HG03175 (cell line): ENCODE data around the gene EXOC3L4.
A peak's percentile ranks its signal among the peaks of the same experiment; 100 is the strongest.

Experiments
- ATAC-seq: cut with Tn5 transposase; IDR thresholded peaks from one replicate; pipeline ENCODE4 v1.9.1; 2021; ENCODE audit warnings: mild to moderate bottlenecking, moderate library complexity; ENCODE audit not compliant: unreplicated experiment

Gene EXOC3L4

DNA sequence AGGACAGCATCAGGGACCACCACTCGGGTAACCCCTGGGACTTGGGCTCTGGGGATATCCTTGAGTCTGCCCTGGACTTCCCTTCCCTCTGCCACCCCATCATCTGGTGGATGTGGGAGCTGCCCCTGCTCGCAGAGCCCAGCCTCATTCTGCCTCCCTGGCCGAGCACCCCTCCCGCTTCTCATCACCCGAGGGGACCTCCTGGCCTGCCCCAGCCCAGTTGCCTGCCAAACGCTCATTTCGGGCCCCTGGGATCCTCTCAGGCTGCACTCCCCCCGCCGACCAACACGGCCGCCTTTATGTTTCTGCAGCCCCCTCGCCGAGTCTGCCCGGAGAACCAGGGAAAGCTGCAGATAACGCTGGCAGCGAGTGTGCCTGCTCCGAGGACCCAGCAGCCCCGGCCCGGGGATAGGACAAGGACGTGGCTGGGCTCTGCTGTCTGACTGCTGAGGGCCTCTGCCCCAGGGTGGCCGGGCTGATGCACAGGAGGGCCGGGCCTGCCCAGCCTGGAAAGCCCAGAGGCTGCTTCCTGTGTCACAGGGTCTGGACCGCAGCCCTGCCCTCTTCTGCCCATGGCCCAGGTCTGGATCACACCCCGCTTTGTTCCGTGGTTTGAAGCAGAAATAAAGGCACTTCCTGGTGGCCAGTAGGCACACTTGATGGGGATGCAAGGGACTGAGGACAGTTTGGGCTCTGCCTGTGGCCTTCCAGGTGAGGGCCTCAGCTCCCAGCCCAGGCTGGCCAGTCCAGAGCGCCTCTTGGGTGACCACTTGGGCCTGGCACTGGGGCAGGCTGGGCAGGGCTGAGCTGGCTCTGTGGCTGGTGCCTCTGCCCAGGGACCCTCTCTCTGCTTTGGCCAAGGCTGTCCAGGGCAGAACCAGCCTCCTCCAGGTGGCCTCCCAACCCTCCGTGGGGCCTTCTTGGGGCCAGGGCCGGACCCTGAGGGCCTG is 4.9 kb upstream of the EXOC3L4 start:
- no peak for ATAC-seq

DNA sequence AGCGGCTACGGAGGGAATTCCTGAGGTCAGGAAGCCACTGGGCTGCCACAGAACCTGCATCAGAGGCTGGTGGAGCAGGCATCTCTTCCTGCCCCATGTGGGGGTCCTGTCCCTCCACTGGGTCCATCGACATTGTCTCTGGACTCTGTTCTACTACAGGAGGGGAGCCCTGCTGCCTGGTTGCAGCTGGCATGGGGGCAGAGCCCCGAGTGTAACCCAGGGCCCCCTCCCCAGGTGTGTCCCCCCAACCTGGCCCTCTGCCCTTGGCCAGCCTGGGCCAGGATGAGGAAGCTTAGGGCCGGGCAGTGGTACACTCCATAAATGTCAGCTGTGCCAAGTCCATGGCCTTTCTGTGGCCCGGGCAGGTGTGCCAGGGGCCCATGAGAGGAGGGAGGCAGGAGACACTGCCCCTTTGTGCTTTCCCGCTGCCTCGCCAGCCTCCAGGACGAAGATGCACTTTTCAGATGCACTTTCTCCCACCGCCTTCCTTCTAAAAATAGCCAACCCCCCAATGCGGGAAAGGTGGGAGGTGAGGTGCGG is 4.0 kb upstream of the EXOC3L4 start:
- ATAC-seq = no peak

DNA sequence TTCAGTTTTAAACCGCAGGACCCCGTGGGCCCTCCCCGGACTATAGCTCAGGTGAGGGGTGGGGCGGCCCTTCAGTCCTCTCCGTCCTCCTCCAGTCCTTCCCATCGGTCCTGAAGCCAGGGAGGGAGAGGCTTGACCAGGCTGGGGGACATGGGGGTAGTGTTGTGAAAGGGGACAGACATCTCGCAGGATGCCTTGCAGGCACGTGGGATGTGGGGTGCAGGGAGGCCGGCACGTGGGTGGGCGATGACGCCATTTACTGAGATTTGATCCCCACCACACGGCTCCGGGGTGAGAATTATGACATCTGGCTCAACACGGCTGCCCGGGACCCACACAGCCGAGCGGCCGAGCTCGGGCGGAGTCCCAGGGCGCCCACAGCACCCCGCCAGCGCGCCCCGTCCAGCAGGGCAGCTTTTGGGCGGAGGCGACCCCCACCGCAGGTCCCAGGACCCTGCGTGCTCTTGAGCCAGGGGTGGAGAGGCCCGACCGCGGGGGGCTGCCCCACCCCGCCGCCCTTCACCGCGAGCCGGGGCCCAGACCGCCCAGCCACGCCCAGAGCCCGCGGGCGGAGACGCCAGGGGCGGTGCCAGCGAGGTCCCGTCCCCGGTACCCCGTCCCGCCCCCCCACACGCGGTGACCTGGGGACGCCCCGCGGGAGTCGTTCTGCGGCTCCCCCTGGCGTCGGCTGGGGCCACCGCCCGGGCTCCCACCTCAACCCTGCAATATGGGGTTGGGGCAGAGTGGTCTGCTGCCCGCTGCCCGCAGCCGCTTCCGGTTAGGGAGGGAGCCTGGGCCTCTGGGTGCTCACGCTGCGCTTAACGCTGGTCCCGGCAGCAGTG is 3.3 kb upstream of the EXOC3L4 start:
- ATAC-seq = peak; percentile 61

DNA sequence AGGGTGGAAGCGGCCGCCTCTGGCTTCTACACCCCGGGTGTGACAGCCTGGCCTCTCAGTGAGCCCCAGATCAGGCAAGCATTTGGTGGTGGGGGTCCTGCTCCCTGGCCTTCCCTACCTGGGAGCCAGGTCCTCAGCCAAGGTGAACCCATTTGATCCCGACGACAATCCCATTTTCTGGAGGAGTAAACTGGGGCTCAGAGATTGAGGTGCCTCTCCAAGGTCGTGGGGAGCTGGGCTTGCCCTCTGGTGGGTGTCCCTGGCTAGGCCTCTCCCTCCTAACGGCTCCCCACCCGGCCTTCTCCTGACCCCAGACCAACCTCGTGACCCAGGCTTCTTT is 2.7 kb upstream of the EXOC3L4 start:
- no peak for ATAC-seq

DNA sequence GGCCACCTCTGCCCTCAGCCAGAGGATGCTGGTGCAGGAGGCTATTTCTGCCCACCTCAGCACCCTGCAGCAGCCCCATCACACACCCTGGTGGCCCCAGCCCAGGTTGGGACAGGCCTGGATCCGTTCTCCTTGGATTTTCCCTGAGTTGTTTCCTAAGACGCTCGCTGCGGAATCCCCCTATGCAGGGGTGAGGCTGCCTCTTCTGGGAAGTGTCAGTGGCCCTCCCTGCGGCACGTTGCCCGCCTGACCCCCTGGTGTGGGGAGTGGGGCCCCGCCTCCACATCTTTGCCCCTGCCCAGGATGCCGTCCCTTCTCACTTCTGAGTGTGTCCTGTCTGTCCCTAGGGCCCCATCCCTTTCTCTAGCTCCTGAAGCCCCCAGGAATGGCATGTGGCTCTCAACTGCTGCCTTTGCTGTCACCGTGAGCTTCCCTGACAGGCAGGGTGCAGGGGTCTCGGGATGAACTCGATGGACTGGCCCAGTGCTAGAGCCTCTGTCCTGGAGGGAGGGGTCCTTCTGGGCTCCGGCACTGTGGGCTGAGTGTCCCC is 594 bp upstream of the EXOC3L4 start:
- no peak for ATAC-seq

DNA sequence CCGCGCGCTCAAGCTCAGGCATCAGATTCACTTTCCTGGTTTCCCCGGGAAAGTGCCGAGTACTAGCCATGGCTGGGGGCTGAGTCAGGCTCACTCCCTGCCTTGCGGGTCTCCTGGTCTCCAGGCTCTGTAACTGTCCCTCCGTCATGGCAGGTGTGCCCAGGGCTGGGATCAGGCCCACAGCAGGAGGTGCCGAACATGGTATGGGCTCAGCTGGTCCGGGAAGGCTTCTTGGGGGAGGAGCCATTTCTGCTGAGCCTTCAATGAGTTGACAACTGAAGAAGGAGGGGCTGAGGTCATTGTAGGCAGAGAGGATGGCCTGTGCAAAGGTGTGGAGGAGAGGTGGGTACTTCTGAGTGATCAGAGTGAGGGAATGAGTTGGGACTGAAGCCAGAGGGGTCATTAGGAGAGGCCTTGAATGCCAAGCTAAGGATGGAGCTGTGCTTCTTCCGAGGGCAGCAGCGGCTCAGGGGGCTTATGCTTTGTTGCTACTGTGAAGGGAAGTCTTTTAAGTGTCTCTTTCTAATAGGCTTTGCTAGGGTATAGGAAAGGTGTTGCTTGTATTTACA is 769 bp downstream of the EXOC3L4 start:
- ATAC-seq = no peak

DNA sequence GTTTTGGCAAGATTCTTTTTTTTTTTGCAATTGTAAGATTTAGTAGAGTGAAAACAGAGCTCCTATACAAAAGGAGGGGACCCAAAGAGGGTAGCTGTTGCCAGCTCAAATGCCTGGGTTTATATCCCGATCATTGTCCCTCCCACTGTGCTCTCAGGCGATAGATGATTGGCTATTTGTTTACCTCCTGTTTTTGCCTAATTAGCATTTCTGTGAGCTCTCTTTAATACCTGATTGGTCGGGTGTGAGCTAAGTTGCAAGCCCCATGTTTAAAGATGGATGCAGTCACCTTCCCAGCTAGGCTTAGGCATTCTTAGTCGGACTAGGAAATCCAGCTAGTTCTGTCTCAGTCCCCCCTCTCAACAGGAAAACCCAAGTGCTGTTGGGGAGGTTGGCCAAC is 1.9 kb downstream of the EXOC3L4 start:
- no peak for ATAC-seq

DNA sequence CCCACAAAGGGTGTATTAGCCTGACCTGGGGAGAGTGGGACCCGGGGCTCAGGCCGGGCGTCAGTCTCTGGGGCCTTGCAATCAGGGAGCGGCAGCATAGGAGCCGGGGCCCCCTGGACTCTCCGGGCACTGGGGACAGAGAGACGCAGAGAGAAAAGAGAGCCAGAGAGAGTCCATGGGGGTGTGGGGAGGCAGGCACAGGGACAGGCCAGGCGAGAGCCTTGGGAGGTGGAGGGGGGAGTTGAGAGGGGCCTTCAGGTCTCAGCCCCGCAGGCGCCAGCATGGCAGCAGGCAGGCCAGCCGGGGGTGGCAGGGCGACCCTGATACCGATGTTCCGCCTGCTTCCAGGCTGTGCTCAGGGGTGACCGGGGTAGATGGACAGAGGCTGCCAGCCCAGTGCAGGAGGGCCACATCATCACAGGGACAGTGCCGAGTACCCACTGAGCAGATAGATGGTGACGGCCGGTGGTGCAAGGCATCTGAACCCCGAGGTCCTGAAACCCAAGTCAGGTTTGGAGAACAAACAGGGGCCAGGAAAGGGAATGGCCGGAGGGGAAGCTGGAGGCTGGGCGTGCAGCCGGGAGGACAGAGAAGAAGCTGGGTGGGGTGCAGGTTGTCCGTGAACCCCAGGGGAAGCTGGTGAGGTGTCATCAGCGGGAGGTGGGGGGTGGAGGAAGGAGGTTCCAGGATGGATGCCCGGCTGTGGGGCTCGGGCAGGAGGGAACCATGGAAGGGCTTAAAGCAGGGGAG is 2.9 kb downstream of the EXOC3L4 start:
- ATAC-seq = no peak

DNA sequence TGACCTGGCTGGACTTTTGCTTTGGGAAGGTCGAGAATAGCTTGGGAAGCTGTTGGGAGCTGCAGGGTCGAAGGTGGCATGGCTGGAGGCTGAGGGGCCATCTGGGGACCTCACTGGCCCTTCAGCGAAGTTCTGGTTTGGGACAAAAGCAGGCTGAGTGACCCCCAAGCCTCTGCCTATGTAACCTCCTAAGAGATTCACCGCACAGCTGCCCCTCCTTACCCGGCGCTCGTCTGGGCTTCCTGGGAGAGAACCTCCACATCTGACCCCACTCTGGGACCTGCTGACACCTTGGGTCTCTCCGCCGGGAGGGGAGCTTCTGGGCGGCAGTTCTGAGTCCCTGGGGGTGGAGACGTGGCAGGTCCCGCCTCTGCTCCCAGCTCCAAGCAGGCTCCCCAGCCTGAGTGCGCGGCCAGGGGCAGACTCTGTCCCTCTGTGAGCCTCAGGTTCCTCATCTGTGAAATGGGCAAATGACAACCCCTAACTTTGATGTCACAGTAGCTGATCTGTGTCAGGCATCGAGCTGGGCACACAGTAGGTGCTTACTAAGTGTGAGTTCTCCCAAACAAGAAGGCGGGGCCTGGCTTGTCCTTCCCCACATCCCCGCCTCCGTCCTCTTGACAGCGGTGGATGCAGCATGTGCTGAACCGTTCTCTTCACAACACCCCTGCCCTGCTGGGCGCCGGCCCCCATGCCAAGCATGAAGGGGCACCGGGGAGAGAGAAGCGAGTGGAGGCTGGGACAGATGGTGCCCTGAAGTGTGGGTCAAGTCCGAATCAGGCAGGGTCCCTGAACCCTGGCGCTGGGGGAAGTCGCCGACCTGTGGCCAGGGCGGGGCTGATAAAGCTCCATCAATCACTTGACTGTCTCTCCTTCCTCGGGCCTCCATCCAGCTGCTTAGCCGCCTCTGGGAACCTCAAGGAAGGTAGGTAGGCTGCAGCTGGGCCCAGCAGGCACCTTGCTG is 3.8 kb downstream of the EXOC3L4 start:
- no peak for ATAC-seq

DNA sequence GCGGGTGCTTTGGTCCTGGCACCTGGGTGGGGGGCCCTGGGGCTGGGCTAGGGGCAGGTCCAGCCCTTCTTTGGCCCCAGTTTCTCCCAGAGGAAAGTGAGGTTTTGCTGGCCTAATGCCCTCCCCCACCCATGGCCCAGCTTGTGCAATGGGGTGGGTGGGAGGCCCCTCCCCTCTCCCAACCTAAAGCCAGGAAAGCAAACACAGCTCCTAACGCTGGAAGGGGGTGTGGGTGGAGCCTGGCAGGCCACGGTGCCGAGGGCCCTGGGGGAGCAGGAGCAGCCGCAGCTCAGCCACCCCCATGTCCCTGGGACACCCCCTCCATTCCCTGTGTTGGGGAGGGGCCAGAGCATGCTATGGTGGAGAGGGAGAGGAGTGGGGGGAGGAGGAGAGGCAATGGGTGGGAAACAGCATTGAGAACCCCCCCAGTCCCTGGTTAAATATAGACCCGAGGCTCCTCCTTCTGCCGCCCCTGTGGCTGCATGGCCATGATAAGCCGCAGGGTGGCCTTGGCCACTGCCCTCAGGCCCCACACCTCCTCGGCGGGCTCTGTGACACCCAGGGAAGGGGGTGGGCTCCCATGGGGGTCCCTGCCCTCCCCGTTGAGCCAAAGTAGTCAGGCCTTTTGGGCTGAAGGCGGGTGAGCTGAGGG is 4.7 kb downstream of the EXOC3L4 start:
- no peak for ATAC-seq

DNA sequence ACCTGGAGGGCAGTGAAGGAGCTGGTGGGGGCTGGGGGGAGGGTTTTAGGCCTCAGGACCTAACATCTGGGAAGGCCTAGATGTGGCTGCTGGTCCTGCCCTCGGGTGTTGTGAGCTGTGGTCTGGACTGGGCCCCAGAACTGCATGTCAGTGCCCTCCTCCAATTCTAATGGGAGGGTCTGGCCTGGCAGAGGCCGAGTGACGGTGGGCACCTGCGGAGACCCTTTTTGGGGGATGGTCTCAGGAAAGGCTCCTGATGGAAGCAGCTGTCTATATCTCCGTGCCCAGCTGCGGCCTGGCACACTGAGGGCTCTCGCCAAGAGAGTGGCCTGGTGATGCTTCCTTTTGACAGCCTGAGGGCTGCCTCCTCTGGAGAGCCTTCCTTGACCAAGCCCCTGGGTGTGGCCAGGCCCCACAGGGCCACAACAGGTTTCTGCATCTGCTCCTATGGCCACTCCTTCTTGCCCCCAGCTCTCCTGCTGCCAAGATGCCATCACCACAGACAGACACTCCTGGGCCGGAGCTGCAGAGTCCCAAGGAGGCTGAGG is 5.3 kb downstream of the EXOC3L4 start:
- ATAC-seq = no peak

DNA sequence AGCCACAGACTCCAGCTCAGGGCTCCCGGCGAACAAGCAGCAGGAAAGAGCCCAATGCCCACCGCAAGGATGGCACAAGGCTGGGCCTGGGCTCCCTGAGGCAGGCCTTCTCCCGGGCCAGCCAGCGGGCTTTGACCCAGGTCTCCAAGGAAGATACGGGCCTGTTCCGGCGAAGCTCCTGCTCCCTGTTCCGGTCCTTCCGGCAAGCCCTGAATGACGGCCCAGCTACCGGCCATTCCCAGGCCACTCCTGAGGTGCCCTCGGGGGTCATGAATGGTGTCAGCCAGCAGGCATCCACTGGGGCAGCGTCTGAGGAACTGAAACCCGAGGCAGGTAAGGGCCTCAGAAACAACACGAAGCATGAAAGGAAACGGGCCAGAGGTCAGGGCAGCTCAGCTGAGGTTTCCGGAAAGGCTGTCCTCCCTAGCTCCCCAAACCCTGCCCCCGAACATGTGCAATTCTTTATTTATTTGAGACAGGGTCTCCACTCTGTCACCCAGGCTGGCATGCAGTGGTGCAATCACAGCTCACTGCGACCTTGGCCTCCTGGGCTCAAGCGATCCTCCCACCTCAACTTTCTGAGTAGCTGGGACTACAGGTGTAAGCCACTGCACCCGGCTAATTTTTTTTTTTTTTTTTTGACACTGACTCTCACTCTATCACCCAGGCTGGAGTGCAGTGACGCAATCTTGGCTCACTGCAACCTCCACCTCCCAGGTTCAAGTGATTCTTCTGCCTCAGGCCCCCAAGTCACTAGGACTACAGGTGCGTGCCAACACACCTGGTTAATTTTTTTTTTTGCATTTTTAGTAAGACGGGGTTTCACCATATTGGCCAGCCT is 6.0 kb downstream of the EXOC3L4 start:
- peak; percentile 73 for ATAC-seq

DNA sequence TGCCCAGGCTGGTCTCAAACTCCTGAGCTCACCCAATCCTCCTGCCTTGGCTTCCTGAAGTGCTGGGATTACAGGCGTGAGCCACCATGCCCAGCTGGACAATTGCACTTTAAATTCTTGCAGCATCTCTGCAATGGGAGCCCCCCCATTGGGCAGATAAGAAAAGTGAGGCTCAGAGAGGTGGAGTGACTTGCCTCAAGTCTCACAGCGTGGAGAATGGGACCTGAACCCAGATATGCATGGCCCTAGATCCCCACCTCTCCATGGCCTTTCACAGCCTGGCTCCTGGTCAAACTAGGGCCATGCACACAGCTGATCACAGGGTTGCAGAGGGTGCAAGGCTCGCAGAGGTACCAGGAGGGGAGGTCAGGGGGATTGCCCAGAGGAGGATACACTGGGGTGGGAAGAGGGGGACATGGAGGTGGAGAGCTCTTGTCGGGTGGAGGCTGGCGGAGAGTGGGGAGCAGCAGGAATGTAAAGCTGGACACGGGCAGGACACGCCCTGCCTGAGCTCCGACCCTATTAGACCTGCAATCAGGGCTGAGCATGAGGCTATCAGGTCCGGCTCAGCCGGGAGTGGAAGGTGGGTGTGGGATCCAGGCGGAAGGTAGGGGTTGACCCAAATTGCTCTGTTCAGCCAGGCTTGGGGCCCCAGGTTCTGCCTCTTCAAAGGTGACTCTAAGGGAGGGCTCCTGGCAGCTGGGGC is 6.9 kb downstream of the EXOC3L4 start:
- no peak for ATAC-seq

DNA sequence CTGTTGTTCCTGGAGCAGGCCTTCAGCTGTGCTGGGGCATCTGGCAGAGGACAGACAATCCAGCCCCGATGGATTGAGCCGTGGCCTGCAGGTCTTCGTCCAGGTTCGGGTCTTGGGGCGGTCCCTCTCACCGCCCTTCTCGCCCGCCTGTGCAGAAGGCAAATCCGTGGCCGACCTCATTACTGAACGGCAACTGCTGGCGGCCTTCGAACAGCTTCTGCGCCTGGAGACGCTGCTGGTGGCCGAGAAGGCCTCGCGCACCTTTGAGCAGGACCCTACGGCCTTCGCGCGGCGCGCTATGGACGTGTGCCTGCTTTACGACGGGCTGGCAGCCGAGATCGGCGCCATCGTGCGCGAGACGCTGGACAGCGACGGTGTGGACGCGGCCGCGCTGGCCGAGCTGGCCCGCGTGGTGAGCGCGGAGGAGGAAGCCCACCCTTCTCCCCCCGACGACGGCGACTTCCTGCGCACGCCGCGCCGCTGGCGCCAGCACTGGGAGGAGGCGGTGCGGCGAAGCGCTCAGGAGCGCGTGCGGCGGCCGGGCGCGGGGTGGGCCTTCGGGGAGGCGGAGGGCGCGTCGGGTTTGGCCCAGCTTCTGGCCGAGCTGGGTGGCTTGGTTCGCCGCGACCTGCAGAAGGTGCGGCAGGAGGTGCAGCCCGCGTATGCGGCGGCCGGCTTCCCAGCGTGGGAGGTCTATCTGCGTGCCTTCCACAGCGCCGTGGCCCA is 7.6 kb downstream of the EXOC3L4 start:
- ATAC-seq = no peak

DNA sequence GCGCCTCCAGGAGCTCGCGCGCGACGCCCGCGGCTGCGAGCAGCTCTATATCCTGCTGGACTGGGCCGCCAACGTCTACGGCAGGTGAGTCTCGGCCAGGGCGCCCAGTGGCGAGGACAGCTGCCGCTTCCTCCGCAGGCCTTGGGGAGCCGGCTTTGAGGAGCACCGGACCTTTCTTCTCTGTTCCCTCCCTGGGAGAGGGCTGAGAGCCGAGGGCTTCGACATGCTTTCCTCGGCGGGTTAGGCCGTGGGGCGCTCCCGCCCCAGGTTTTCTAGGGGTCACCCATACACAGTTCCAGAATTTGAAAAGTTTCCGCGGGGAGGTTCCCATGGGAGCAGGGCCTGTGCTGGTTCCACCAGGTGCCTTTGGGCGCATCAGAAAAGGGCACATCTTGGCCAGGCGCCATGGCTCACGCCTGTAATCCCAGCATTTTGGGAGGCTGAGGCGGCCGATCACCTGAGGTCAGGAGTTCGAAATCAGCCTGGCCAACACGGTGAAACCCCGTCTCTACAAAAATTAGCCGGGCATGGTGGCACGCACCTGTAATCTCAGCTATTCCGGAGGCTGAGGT is 8.2 kb downstream of the EXOC3L4 start:
- ATAC-seq = no peak
